KOPT-K1 (cell line): ENCODE results near the gene TP53BP2.

Experiments used
- H3K27ac ChIP-seq: fragments of 200-600 bp; sonication (generic); 2 replicates; pipeline ENCODE4 v1.5.1; 2016; ENCODE audit warnings: antibody characterized with exemption, mild to moderate bottlenecking, low read depth, low read length; ENCODE audit not compliant: poor library complexity, severe bottlenecking
- H3K36me3 ChIP-seq: fragments of 200-600 bp; sonication (generic); 2 replicates; pipeline ENCODE4 v1.5.1; 2017; ENCODE audit warnings: antibody characterized with exemption, mild to moderate bottlenecking, low read length, moderate library complexity; ENCODE audit not compliant: insufficient read depth
- H3K9me3 ChIP-seq: fragments of 200-600 bp; sonication (generic); 2 replicates; pipeline ENCODE4 v1.5.1; 2017; ENCODE audit warnings: antibody characterized with exemption, low read length, mild to moderate bottlenecking; ENCODE audit not compliant: insufficient read depth, poor library complexity, severe bottlenecking

TP53BP2 gene

DNA sequence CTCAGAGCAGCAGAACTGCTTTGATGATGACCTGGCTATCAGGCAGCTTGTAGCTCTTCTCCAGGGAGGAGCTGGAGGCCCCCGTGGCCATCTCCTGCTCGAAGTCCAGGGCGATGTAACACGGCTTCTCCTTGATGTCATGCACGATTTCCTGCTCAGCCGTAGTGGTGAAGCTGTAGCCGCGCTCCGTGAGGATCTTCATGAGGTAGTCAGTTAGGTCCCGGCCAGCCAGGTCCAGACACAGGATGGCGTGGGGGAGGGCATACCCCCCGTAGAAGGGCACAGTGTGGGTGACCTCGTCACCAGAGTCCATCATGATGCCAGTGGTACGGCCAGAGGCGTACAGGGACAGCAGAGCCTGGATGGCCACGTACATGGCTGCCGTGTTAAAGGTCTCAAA is 18.3 kb upstream of the TP53BP2 start:
- H3K36me3 ChIP-seq: no peaks in the 10 kb centered on the region
- no peak overlapping the region for H3K27ac ChIP-seq
- H3K9me3 ChIP-seq: no peaks in the 10 kb centered on the region

DNA sequence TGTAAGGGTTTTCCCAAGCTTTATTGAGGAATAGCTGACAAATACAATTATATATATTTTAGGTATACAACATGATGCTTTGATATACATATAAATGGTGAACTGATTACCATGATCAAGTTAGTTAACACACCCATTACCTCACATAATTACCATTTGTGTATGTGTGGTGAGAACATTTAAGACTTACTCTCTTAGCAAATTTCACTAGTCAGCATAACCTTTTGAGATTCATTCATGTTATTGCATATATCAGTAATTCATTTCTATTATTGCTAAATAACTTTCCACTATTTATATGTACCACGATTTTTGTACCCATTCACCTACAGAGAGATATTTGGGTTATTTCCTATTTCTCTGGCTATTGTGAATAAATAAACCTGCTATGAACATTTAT is 16.2 kb upstream of the TP53BP2 start:
- Histone ChIP-seq H3K36me3 (no peaks in the 10 kb centered on the region), H3K27ac (no peak overlapping the region), H3K9me3 (no peaks in the 10 kb centered on the region)

DNA sequence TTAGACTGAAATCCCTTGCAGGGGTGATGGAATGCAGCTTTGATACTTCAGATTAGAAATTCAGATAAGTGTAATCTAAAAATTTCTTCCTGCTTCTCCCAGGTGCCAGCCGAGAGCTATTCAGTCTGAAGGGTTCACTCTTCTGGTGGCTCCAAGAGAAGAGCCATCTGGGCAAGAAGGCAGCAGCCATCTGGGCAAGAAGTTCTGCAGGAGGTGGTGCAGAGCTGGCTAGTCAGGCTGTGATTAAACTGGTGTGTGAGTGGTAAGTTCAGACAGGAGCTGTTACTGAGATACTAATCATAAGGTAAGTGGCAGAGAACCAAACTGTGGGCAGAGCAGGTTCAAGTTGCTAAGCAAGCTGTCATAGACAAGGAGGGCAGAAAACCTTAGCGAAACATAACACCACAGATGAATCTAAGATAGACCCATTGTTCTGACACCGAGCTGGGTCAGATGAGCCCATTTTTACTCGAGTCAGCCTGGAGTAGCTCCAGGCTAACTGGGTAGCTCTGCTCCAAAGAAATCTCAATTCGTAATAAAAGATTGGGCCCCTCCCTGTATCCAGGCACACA is 14.4 kb upstream of the TP53BP2 start:
- no peaks in the 10 kb centered on the region for H3K9me3 ChIP-seq
- H3K27ac ChIP-seq: no peak overlapping the region

DNA sequence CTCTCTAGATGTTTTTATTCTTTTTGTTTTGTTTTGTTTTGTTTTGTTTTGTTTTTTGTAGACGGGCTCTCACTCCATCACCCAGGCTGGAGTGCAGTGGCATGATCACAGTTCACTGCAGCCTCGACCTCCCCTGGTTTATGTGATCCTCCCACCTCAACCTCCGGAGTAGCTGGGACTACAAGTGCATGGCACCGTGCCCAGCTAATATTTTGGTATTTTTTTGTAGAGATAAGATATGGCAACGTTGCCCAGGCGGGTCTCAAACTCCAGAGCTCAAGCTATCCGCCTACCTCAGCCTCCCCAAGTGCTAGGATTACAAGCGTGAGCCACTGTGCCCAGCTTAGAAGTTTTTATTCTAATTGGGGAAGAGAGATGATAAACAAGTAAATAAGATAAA is 13.3 kb upstream of the TP53BP2 start:
- H3K36me3 ChIP-seq: no peaks in the 10 kb centered on the region
- no peak overlapping the region for H3K27ac ChIP-seq
- H3K9me3 ChIP-seq: no peaks in the 10 kb centered on the region

More for the DNA sequence above, 14.4 kb upstream of the TP53BP2 start:
- no peaks in the 10 kb centered on the region for H3K36me3 ChIP-seq

DNA sequence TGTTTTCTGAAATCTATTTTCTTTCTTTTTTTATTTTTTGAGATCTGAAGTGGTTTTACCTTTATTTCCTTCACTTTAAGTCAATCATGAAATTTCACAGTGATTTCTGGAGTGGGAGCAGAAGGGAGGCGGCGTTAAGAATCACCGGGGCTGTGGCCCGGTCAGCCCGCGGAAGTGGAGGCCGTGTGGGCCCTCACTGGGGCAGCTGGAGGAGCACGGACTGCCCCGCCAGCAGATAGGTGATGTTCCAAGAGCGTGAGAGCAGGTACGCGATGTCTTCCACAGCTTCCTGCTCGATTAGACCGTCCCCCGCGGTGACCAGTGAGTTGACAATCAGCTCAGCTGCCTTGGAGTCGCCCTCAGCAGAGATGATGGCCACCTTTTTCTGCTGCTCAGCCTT is 10.6 kb upstream of the TP53BP2 start:
- Histone ChIP-seq H3K36me3 (no peaks in the 10 kb centered on the region), H3K27ac (no peak overlapping the region), H3K9me3 (no peaks in the 10 kb centered on the region)

DNA sequence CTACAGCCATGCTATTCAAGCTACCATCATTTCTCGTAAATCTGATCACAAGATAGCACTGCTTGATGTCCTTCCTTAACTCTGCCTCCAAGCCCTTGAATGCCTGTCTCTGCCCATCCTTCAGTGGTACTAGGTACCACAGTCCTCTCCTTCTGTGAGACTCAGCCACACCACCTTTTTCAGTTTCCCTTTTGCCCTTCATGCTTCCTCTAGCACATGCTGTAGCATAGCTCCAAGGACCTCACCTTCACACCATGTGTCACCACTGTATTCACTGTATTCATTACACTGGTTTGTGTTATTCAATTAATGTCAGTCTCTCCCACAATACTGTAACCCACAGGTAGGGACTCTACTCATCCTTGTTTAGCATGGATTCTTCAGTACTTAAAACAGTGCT is 8.0 kb upstream of the TP53BP2 start:
- no peak overlapping the region for H3K27ac ChIP-seq
- H3K36me3 ChIP-seq: no peaks in the 10 kb centered on the region
- H3K9me3 ChIP-seq: no peaks in the 10 kb centered on the region

DNA sequence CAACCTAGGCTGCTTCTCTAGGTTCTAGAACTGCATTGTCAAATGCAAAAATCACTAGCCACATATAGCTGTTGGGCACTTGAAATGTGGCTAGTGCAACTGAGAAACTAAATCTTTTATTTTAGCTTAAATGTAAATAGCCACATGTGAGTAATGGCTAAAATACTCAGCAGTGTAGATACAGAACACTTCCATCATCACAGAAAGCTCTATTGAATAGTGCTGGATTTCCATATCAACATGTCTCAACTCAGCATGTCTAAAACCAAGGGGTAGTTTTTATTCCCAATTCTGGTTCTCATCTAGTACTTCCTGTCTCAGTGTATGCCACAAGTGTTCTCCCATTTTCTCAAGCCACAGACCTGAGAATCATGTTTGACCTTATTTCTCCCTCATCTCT is 7.5 kb upstream of the TP53BP2 start:
- no peaks in the 10 kb centered on the region for H3K36me3 ChIP-seq
- no peaks in the 10 kb centered on the region for H3K9me3 ChIP-seq

DNA sequence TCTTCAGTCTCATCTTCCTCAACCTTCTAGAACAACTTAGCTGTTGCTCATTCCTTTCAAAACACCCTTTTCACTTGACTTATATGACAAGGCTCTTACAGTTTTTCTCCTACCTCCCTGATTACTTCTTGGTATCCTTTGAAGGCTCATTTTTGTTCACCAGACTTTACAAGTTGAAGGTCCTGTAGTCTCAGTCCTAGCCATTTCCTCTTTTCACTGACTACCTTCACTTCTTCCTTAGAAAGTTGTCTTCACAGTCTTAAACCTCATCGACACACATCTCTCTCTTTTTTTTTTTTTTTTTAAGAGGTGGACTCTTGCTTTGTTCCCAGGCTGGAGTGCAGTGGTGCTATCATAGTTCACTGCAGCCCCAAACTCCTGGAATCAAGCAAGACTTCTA is 6.6 kb upstream of the TP53BP2 start:
- H3K9me3 ChIP-seq: no peaks in the 10 kb centered on the region
- H3K27ac ChIP-seq: no peak overlapping the region
- H3K36me3 ChIP-seq: no peaks in the 10 kb centered on the region

More for the DNA sequence above, 7.5 kb upstream of the TP53BP2 start:
- H3K27ac ChIP-seq: no peak overlapping the region

DNA sequence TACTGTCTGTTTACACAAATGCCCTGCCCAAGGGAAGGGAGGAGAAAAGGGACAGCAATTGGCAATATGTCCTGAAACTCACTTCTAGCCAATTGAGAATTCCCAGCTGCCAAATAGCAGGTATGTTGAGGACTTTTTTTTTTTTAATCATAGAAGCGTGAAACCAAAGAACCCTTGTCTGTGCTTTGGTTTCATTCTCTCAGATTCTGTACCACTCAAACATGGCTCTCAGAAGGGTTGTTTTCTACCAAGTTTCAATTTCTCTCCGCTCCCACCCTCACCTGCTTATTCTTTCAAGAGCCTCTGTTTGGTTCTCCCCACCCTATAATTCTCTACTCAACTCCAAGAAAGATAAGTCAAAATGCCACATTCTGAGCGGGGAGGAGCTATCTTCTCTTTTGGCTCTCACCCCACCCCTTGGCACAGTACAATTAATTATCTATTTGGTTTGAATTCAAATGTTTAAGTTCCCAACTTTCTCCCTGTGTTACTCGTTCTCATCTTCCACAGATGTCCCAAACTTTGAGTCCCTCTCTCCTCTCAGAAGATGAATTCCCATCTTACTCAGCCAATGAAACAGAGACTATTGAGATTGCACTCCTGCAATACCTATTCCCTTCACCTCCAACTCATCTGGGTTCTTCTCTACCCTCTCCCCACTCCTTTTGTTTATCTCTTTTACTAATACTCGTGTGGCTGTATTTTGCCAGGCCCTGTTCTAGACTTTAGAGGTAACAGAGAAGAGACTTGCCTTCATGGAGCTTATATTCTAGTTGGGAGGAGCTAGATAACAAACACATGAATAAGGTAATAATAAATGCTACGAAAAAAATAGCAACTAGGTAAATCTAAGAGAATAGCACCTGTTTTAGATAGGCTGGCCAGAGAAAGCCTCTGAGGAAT is 3.9 kb upstream of the TP53BP2 start:
- no peaks in the 10 kb centered on the region for H3K9me3 ChIP-seq
- no peaks in the 10 kb centered on the region for H3K36me3 ChIP-seq
- no peak overlapping the region for H3K27ac ChIP-seq

DNA sequence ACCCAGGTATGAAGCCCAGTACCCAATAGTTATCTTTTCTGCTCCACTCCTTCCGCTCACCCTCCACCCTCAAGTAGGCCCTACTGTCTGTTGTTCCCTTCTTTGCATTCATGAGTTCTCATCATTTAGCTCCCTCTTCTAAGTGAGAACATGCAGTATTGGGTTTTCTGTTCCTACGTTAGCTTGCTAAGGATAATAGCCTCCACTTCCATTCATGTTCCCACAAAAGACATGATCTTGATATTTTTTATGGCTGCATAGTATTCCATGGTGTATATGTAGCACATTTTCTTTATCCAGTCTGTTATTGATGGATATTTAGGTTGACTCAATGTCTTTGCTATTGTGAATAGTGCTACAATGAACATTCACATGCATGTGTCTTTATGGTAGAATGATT is 2.8 kb upstream of the TP53BP2 start:
- no peak overlapping the region for H3K27ac ChIP-seq
- H3K36me3 ChIP-seq: no peaks in the 10 kb centered on the region
- H3K9me3 ChIP-seq: no peaks in the 10 kb centered on the region

DNA sequence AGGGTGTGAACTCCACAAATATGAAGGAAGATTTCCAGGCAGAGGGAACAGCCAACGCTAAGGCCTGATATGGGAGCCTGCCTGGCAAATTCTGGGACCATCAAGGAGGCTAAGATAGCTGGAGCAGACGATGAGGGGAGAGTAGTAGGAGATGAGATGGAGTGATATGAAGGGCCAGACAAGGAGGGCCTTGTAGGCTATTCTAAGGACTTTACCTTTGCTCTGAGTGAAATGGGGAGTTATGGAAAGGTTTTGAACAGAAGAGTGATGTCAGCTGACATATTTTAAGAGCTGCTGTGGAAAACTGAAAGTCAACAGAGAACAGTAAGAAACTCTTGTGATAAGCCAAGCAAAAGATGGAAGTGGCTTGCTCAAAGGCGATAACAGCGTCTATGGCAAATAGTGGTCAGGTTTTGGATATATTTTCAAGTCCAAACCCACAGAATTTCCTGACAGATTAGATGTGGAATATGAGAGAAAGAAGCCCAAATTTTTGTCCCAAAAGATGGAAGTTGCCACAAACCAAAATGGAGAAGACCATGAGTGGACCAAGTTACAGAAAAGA is 2.1 kb upstream of the TP53BP2 start:
- H3K27ac ChIP-seq: no peak overlapping the region
- H3K36me3 ChIP-seq: no peaks in the 10 kb centered on the region
- H3K9me3 ChIP-seq: no peaks in the 10 kb centered on the region

DNA sequence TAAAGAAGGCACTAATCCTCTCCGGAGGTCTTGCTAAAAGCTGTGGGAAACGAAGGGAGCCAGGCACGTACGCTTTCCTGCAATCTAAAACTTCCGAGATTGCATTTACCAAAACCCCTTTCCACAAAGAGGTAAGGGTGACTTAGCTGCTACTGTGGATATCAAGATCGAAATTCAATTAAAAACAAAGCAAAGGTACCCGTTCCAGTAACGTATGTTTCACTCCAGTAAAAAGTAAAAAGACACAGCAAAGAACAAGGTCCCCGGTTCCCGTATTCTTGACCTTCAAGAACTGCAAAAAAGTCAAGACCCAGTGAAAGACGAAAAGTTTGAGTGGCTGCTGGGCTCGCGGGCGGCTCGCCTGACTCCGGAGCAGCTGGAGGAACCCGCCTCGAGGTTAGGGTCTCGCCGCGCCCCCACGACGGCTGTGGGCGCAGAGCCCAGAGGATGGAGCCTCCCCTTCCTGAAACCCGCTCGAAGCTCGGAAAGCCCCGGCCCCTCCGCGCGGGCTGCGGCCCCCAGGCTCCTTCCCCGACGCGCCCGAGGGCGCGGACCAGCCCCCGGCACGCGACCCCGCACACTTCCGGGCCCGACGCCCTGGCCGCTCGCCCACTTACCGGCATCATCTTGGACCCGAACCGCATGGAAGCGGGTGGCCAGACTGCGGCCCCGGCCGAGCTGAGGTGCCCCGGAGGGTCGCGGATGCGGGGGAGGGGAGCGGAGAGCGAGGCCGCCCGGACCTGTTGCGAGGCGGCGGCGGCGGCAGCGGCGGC is 524 bp downstream of the TP53BP2 start:
- Histone ChIP-seq H3K27ac (peak overlapping the region; percentile 80), H3K9me3 (no peaks in the 10 kb centered on the region), H3K36me3 (no peaks in the 10 kb centered on the region)

DNA sequence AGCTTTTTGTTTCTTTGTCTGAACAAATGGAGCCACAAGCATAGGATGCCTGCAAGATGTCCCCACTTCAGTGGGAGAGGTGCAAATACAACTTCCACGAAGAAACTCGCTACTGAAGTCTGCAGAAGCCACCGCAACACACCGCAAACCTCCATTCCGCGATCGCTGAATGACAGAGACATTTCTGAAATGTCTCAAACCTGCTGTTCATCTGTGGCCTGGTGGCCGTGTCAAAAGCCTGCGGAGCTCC is 1.0 kb downstream of the TP53BP2 start:
- Histone ChIP-seq H3K36me3 (no peaks in the 10 kb centered on the region), H3K9me3 (no peaks in the 10 kb centered on the region), H3K27ac (peak overlapping the region; percentile 80)

DNA sequence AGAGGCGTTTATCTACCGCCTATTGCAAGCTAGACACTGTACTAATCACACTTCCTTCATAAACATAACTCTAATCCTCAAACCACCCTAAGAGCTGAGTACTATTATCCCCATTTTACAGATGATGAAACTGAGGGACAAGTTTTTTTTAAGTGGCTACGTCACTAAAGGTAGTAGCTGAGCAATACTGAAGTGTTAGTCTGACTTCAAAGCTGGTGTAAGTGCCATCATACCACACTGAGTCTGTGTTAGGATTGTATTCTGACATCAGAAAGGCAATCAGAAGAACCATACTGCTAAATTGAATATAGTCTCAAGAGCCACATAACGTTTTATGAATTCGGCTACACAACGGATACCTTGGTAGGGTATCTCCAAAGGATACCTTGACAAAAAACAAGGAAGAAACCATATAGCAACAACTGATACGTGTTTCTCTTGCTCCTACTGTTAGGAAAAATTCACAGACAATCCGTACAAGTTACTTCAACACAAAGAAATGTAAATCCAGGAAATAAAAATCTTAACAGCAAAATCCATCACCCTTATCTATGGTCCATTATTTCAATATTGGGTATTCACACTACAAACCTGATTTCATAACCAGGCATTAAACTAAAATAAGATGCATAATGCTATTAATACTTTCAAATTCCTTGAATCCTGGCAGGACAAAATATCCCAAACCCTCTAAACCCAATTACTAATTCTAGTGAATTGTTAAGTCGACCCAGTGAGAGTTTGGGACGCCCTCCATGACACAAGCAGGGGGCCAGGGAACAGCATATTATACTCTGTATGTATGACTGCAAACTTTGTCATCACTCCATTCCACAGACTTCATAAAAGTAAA is 1.6 kb downstream of the TP53BP2 start:
- Histone ChIP-seq H3K9me3 (no peaks in the 10 kb centered on the region), H3K36me3 (no peaks in the 10 kb centered on the region), H3K27ac (peak overlapping the region; percentile 80)

DNA sequence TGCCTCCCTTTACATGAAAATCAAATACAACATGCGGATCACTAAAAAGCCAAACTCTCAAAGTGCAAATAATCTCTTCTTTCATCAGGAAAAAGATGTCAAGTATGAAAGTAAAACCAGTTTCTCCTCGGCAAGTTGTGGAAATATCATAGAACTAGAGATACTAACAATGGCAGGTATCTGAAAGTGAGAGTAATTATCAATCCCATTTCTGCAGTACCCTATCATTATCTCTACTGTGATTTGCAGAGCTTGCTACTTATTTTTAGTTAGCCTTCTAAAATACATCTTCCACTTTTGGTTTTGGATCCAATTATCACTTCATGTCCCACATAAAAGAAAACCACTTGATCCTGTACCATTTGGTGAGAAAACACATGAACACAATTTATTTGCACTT is 3.0 kb downstream of the TP53BP2 start:
- H3K9me3 ChIP-seq: no peaks in the 10 kb centered on the region
- no peak overlapping the region for H3K27ac ChIP-seq
- no peaks in the 10 kb centered on the region for H3K36me3 ChIP-seq
